Stimulated activated CD4-positive, alpha-beta T cell treated with anti-CD3 and anti-CD28 coated beads, Interleukin-4, amount 100 ng/mL, for 1 hour (primary cell): ENCODE measurements around the gene HOXC12.

Experiments used
- DNase-seq: peaks from one replicate; pipeline ENCODE4 v3.0.0-alpha.2; 2020

The HOXC12 gene

DNA sequence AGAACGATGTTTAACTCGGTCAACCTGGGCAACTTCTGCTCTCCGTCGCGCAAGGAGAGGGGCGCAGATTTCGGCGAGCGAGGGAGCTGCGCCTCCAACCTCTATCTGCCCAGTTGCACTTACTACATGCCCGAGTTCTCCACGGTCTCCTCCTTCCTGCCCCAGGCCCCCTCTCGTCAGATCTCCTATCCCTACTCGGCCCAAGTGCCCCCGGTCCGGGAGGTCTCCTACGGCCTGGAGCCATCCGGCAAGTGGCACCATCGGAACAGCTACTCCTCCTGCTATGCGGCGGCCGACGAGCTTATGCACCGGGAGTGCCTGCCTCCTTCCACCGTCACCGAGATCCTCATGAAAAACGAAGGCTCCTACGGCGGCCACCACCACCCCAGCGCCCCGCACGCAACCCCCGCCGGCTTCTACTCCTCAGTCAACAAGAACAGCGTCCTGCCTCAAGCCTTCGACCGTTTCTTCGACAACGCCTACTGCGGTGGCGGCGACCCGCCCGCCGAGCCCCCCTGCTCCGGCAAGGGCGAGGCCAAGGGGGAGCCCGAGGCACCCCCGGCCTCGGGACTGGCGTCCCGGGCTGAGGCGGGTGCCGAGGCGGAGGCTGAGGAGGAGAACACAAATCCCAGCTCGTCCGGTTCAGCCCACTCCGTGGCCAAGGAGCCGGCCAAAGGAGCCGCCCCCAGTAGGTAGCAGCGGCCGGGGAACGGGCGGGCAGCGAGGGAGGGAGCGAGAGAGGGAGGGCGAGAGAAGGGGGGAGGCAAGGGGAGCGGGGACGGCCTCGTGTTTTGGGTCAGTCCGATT, 18.7 kb downstream of the HOXC12 start:
- DNase-seq: no peak

DNA sequence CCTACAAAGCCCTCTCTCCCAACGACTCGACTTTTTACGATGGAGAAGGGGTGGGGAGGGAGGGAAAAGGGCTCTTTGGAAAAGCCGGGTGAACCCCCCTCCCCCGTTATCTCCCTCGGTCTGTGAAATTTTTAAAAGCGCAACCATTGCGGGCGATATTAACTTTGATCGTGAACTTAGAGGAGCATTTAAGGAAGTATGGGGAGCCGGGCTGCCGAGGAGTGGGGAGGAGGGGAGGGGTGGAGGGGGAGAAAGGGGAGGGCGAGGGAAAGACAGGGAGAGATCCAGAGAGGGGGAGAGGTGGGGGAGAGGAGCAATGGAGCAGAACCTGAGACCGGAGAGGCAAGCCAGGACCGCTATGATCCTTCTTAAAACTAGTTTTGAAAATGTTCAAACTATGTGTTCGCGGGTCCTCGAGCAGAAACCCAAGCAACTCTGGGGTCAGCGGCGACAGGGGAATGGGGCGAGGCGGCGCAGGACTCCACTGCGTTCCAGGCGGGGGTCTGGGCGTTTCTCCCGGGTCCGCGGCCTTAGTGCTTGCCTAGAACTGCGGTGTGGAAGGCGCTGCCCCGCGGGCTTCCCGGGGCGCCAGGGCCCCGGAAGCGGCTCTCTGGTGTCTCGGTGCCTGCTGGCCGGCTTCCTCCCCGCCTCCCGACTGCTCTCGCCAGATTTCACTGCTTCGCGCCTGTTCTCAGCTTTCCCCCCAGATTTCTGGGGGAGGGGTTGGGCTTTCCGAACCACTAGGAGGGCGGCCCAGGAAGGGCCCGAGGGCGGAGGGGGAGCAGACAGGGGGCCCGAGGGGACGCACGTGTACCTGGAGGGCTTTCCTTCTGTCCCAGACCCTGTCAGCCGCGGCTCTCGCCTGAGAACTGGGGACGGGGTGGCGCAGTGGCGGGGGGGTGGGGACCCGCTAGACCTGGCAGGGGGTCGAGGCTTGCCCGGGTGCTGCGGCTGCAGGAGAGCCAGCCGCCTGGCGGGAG, 19.7 kb downstream of the HOXC12 start, which contains the start of gene HOTAIR:
Gene HOTAIR (minus strand): TSS at position 871 of the 980 bp plus-strand sequence.
- DNase-seq: no peak

- DNase-seq: no peak
These were observed 20.4 kb downstream of the HOXC12 start for GRCh38 chr12:53975064-53975471.

- no peak for DNase-seq
These were observed 20.9 kb downstream of the HOXC12 start for GRCh38 chr12:53975479-53976152.

DNA sequence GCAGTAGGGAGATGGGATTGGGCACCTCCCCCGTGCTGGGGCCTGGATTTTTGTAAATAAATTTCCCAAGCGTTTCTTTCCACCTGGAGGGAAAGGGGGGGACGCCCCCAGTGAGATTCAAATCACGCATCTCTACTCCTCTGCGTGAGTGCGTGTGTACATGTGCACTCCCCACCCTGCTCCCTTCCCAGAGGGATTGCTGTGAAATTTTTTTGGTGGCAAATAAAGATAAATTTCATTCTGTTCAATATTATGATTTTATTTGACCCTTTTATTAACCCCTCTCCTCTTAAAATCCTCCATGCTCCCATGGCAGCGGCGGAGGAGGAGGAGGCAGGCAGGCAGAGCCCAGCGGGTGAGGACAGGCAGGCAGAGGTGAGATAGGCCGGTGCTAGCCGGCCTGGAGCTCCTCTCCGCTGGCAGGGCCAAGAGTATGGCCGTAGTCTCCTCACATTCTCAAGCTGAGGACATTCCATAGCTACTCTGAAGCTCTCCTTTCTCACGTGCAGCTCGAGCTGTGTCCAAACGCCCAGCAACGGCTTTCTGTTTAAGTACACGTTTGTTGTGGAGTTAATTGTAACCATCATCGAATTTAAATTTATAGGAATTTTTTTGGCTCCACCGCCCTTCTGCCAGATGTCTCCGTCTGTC, 21.6 kb downstream of the HOXC12 start:
- no peak for DNase-seq

DNA sequence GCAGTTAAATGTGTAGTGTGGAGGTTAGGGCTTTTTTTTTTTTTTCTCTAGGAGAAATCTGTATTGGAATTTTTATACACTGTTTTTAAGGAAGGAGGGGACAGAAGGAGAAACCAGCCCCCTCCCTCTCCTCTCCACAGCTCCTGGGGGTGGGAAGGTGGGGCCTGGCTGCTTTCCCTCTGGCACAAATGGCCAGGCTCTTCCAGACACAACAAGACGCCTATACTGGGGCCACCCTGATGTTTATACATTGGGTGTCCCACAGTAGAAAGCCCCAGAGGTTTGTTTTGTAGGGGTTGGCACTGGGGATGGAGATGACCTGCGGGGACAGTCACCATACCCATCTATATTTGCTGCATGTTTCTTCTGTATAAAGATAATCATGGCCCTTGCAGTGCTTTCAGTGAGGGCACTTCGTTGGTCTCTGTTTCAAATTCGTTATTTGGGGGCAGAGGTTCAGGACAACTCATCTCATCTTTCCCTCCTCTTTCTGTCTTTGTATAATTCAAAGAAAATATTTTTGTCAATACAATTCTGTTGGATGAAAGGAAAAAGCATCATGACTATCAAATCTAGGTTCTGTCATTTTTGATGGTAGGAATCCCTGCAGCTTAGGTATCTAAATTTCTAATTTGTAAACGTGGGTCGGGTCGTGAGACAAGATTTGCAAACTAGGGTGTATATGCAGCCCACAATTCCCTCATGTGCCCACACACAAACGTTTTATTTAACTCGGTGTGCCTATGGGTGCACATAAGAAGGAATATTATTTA, 22.3 kb downstream of the HOXC12 start:
- DNase-seq: no peak

DNA sequence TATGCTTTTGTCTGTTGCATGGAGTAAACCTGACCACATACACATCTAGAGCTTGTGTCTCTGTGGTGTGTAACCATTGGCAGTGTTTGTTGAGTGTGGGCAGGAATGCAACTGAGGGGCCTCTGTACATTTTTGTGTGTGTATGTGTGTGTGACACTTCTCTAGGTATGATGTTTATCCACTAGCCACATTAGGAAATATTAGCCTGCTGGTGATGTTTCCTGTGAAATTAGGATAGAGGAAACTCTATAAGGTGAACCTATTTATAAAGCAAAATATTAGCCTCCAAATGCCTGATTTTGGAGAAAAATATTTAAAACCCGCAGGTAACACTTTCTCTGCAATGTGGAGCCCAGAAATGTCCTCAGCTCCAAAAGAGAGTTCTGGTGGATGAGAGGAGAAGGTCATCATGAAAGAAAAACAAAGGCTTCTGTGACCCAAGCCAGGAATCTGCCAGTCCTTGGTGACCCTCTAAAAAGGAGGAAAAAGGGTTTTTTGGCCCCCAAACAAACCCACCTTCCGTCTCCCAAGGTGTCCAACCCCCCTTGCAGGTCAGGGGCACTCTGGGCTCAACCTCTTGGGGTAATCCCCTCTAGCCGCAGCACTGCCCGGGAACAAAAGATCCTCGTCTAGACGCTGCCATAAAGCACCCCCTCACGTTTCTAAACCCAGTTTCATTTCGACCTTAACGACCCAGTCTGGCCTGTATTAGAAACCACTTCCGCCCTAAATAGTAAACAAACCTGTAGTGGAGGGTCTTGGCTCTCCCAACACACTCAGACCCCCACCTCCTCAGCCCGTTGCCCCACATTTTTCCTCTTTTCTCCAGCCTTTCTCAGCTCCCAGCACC, 23.1 kb downstream of the HOXC12 start:
- DNase-seq: no peak

- no peak for DNase-seq
These were observed 24.0 kb downstream of the HOXC12 start for GRCh38 chr12:53978477-53979356.

DNA sequence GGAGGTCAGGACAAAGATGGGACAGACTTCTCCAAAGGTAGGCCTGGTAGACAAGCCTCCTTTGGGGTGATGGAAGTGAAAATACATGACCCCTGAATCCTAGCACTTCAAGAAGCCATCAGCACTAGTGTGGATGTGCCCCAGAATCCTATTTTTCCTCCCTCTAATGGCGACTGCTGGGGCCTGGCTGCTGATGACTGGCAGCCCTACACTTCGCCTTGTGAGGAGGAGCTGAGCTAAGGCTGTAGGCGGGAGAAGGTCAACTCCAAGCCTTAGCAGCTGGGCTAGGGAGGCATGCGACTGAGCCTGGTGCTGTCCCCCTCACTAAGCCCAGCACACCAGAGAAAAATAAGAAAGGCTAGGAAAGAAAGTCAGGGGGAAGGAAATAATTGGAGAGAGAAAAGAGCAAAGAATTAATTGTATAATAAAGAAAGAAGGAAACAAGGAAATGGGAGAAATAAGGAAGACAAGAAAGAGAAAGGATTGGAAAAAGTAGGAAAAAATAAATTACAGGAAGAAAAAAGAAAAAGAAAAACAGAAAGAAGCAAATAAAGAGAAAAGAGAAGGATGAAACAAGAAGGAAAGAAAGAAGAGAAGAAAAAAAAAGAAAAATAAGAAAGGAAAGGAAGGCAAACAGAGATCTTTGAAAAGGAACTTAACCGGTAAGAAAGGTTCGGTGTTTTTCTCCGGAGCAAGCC, 25.6 kb downstream of the HOXC12 start:
- no peak for DNase-seq

- no peak for DNase-seq
These were observed 26.2 kb downstream of the HOXC12 start for GRCh38 chr12:53980802-53981496.

- no peak for DNase-seq
These were observed 27.2 kb downstream of the HOXC12 start for GRCh38 chr12:53981634-53982565.

GRCh38 chr12:53982648-53983567, 28.2 kb downstream of the HOXC12 start:
- no peak for DNase-seq

DNA sequence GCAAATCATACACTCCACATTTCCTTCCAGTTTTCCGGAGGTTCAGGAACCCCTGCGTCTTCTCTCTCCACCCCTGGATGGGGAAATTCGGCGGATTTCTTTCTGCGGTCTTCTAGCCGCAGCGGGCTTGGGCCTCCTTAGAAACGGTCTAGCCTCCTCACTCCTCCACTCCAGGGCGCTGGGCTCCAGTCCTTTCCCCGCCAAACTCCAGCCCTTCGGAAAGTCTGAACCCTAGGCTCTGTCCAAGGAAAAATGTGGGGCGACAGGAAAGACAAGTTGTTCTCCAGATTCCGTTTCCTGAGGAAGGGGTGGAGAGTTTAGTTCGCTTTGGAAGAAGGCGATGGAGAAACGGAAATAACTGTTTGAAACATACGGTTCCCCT, 28.9 kb downstream of the HOXC12 start:
- no peak for DNase-seq

DNA sequence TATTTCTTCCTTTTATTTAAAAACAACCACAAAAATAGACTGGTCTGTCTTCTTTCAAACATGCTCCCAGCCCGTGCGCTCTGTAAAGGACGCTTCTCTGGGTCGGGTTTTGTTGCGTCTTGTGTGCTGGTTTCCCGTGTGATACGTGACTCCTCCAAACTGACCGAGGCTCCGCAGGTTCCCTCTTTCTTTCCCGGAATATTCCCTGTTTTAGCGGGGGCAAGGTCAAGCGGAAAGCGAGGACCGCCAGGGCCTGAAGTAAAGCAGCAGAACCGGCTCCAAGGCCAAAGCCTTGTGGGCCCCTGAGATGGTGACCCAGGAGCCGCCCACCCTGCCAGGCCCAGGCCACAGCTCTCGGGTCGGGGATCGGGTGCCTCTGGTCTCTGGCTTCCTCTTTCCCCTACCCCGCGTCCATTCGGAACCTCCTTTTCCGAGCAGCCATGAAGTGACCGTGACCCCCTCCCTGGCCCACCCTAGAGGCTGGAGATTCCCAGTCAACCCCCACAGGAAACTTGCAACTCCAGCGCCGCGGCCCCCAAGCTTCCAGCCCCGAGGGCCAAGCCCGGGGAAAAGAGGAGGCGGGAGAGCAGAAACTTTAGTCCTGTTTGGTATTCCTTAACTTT, 29.4 kb downstream of the HOXC12 start:
- DNase-seq: no peak

DNA sequence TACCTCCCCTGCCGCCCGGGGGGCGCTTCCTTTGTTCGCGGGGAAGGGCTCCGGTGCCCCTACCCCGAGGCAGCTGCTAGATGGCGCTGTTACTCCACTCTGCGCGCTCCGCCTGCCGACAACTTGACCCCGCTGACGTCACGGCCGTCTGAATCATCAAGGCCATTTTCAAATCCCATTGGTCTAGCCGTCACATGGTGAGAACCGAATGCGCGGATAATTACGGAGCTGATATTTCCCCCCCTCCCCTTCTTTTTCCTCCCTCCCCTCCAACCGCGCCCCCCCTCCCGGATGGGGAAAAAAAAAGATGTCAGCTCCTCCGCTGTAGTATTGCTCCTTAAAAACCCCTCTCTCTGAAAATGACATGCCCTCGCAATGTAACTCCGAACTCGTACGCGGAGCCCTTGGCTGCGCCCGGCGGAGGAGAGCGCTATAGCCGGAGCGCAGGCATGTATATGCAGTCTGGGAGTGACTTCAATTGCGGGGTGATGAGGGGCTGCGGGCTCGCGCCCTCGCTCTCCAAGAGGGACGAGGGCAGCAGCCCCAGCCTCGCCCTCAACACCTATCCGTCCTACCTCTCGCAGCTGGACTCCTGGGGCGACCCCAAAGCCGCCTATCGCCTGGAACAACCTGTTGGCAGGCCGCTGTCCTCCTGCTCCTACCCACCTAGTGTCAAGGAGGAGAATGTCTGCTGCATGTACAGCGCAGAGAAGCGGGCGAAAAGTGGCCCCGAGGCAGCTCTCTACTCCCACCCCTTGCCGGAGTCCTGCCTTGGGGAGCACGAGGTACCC, 30.4 kb downstream of the HOXC12 start, which contains the start of gene HOXC10:
Gene HOXC10 (plus strand): TSS at position 246 of the 791 bp plus-strand sequence. CDS start 114 bp downstream, at position 360.
- peak; percentile 84 for DNase-seq
